ENCODE data around the gene CD38. TPM values are rescaled to one million over a fixed set of nuclear protein-coding genes. Genes with fewer than 3 reads are reported as not detected.
"Not testable (repeated sequence)": the region's sequence is repeated elsewhere in the genome, so short reads cannot be mapped to it uniquely, and the experiment has no call there.

CD38 gene
- total RNA-seq, 1 experiment from 2014 or later, result 0.40 TPM

DNA sequence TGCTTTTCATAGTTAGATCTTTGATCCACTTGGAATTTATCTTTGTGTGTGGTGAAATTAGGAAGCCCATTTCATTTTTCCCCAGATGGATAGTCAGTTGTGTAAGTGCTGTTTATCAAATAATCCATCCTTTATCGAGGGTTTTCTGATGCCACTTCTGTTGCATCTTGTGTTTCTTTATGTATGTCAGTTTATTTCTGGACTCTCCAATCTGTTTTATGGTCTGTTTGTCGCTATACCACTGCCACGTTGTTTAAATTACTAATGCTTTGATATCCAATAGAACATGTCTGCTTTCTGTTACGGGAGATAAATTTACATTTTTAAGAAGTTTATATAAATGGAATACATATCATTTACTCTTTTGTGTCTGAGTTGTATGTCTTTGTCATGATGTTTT, 21.0 kb downstream of the CD38 start:
- no peak for DNase-seq (ENCODE audit: low read depth)

GRCh38 chr4:15799701-15800100, 21.6 kb downstream of the CD38 start:
- no peak for DNase-seq (ENCODE audit: low read depth)

DNA sequence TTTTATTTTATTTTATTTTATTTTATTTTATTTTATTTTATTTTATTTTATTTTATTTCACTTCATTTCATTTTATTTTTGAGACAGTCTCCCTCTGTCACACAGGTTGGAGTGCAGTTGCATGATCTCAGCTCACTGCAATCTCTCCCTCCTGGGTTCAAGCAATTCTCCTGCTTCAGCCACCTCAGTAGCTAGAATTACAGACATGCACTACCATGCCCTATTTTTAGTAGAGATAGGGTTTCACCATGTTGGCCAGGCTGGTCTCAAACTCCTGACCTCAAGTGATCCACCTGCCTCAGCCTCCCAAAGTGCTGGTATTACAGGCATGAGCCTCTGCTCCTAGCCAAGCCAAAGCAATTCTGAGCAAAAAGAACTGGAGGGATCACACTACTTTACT, 24.4 kb downstream of the CD38 start:
- not testable (repeated sequence) for DNase-seq (ENCODE audit: low read depth)

DNA sequence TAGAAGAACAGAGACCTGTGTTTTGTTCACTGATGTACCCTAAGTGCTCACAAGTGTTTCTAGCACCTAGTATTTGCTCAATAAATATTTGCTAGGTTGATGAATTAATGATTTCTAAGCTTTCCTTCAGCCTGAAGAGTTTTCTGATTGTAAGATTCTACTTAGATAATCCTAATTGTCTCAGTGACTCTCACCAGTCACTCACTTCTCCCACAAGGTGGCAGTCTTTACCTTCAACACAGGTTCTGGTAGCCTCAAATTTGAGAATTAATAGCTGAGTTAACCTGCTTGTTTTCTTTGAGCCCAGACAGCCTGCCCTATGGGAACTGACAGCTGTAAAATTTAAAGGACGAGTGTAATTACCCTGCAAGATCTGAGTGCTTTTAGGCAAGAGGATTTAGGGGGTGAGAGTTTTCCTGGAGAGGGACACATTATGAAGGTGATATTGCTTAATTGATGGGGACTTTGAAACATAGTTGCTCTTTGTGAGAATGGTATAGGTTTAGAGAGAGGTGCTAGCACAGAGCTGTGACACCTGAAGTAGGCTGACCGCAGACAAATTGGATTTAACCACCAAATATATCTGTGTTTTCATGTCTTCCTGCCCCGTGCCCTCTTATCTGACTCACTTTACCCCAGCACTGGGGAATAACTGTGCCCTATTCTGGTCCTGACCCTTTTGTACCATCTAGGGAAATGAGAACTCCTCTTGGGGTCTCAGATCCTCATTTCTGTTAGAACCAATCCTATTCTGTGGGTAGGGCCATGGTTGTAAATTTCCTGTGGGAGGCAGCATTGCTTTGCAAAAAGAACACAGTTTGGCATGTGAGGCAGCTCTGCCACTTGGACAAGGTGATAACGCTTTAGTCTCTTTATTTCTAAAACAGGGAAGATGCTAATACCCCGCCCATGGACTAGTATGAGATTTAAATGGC, 27.7 kb downstream of the CD38 start:
- DNase-seq (ENCODE audit: low read depth), result peak; percentile 62

DNA sequence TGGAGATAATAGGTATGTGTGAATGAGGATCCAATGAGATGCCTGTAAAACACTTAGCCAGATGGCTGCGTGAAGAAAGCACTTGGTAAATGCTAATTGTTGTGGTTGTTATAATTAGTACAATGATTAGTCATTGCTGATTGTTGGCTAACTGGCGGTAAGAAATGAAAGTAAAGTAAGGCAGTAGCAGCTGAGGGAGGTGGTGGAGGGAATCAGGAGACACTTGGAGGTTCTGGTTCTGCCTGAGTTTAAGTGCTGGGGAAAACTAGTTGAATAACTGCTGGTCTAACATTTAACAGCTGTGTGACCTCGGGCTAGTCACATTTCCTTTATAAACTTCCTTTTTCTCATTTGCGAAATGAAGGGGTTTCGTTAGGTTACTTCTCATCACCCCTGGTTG, 30.9 kb downstream of the CD38 start:
- no peak for DNase-seq (ENCODE audit: low read depth)

DNA sequence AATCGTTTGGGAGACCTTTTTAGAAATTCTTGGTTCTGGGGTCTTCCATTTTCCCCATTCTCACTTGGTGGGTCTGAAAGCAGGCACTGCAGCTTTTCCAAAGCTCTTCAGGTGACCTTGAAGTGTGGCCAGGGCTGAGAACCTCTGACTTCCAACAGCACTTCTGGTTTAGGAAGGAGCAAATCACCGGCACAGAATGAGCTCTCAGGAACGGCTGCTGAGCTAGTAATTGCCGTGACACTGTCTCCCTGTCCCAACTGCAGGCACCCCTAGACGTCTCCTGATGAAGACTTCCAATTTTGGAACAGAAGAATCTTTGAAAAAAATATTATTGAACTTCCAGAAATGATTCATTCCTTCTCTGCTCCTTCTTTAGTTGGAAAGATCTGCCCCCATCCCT, 31.3 kb downstream of the CD38 start:
- DNase-seq (ENCODE audit: low read depth), result no peak

DNA sequence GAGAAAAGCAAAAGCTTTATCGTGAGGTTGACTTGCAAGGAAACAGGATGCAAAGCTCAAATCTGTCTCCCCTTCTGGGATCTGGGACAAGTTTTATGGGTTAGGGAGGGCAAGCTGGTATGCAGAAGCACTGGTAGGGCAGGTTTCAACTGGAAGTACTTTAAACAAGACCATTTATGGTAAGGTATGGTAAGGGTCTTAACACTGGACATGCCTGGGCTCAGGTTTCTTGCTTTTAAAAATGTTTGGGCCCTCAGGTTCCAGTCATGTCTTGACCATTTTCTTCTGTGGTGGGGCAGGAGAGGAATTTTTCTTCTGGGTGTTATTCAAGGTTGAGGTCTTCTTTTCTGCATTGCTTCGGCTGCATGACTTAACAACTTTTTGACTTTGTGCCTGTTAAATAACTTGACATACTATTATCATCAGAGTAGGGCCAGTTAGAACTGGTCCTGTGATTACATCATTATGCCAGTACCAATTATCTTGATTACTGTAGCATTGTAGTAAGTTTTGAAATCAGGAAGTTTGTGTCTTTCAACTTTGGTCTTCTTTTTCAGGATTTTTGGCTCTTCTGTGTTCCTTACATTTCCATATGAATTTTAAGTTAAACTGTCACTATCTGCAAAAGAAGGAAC, 33.7 kb downstream of the CD38 start:
- no peak for DNase-seq (ENCODE audit: low read depth)

GRCh38 chr4:15832523-15833451, 54.7 kb downstream of the CD38 start:
- no peak for DNase-seq (ENCODE audit: low read depth)

DNA sequence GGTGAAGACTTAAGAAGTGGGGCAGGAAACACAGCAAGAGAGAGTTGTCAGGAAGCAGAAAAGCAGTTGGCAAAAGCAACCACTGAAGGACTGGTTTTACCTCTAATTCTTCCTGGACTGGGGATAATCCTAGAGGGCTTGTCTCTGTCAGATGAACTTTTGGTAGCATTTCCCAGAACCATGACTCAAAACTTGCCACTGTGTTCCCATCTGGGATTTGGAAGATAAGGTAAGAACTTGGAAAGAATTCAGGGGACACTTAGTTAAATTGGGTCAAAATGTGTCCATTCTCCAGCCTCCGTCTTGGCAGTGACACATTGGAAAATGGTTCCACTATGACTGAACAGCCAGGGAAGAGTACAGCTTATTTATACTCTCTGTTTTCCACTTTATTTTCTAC, 55.7 kb downstream of the CD38 start:
- DNase-seq (ENCODE audit: low read depth), result no peak

DNA sequence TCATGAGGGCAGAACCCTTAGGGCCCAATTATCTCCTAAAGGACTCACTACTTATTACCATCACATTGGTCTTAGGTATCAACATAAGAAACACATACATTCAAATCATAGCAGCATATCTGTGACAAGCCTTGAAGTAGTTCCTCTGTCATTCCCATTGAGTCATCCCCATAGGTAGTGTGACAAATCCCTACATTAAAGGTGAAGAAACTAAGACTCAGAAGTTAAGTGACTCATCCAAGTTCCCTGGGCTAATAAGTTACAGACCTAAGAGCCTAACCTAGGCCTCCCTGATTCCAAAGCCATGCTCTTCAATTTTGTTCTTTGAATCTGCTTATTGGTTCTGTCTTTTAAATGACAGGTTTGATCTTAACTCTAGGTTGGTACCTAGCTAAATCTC, 58.2 kb downstream of the CD38 start:
- DNase-seq (ENCODE audit: low read depth), result peak; percentile 9

GRCh38 chr4:15837591-15837990, 59.5 kb downstream of the CD38 start:
- no peak for DNase-seq (ENCODE audit: low read depth)

DNA sequence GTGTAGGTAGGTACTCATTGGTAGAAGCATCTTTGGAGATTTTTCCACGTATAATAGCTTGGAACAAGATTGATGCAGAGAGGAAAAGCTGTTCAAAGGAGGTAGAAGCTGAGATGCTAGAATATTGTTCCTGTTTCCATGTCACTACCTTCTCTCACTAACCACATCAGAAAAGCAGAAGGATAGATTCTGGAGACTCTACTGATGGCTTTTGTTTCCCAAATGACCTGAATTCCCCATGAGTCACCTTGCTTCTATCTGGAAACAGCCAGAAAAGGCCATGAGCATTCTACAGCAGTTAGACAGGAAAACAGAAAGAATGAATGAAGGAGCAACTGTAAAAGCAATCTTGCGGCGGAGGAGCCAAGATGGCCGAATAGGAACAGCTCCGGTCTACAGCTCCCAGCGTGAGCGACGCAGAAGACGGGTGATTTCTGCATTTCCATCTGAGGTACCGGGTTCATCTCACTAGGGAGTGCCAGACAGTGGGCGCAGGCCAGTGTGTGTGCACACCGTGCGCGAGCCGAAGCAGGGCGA, 63.1 kb downstream of the CD38 start:
- DNase-seq (ENCODE audit: low read depth), result peak; percentile 5

DNA sequence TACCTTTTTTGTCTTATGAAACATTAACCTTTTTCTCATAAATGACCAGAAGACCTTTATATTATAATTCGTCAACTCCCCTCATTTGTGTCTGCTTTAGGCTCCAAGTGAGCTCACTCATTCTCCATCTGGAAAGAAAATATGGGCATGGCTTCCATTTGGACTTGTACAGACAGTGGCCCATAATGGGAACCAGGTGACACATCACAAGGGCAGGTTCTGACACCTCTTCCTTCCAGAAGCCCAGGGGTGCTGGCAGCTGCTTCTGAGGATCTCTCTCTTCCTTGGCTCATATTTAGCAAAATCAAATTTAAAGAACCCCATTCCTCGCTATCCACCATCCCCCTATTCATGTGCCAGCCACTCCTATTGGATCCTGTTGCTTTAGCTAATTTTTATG, 69.6 kb downstream of the CD38 start:
- no peak for DNase-seq (ENCODE audit: low read depth)

DNA sequence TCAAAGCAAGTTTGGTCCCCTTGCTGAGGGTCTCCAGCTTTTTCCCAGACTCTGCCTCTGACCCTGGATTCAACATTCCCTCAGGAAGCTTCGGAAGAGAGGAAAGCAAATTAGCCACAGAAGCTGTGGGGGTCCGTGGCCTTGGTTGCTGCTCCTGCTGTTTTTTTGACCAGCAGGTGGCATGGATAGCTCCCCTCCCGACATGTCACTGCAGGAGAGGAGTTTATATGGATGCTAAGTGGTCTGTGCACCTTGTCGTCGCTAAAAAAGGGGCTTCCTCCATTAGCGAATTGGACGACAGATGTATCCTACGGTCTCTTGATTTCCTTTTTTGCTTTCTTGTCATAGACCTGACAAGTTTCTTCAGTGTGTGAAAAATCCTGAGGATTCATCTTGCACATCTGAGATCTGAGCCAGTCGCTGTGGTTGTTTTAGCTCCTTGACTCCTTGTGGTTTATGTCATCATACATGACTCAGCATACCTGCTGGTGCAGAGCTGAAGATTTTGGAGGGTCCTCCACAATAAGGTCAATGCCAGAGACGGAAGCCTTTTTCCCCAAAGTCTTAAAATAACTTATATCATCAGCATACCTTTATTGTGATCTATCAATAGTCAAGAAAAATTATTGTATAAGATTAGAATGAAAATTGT, 70.2 kb downstream of the CD38 start:
- DNase-seq (ENCODE audit: low read depth), result peak; percentile 22

DNA sequence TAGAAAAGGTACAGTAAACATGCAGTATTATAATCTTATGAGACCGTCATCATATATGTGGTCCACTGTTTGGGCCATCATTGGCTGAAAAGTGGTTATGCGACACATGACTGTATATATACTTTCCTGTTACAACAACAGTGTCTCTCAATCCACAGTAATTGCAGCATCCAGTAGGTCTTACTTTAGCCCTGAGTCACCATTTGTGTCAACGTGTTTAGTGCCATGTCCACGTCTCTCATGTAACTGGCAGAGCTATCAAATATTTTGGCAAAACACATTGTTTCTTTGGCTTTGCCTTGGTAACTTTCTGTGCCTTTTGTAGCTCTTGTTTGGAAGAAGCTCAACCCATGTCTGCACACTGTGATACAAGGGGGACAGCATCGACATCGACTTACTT, 73.8 kb downstream of the CD38 start:
- no peak for DNase-seq (ENCODE audit: low read depth)

DNA sequence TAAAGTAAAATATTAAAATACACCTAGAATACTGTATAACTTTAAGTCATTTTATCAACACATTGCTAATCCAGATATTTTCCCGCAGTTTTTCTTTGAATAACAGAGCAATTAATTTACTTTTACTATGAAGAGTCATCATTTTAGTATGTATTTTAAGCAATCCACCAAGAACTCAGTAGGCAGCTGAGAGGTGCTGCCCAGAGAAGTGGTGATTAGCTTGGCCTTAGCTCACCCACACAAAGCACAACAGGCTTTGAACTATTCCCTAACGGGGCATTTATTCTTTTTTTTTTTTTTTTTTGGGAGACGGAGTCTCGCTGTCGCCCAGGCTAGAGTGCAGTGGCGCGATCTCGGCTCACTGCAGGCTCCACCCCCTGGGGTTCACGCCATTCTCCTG, 74.4 kb downstream of the CD38 start:
- no peak for DNase-seq (ENCODE audit: low read depth)

DNA sequence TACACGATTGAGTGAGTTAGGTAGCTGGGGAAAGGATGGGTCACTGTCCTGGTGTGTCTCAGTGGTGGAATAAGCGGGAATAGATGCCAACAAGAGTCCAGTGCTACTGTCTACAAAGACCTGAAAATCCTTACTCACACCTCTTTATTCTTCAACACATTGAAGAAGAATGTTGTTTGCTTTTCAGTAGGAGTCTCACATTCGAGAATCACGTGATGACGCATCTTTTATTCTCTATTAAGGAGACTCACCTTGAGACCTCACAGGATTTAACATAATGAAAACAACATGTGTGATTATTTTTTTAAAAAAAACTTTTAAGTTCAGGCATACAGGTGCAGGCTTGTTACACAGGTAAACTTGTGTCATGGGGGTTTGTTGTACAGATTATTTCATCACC, 75.2 kb downstream of the CD38 start:
- no peak for DNase-seq (ENCODE audit: low read depth)

DNA sequence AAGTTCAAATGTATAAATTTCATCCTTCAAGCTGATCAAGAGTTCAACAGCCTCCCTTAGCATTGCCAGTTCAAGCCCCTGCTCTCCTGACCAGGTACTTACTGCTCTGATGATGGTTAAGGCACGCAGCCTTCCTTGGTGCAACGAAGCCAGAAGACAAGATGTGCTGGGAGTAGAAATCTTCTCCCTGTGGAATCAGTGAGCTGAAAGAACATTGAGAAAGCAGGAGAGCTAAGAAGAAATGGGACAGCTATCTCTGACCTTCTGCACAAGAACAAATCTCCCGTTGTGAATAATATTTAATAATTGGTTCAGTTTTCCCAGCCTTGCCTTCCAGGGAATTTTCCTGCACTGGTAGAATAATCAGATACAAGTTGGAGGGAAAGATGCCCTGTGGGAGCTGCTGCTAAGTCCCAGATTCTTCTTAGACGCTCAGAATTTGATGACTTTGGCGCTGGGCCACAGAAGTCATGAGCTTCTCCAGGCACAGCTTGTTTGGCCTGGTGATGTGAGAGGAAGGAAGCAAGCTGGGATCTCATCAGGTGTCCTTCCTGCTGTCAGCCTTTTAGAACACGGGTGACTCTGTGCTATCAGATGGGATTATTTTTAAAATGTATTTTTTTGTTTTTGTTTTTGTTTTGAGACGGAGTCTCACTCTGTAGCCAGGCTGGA, 77.8 kb downstream of the CD38 start:
- no peak for DNase-seq (ENCODE audit: low read depth)

- DNase-seq (ENCODE audit: low read depth), result not testable (repeated sequence)
These were observed 83.1 kb downstream of the CD38 start for GRCh38 chr4:15861198-15861597.

GRCh38 chr4:15864651-15865566, 86.8 kb downstream of the CD38 start:
- no peak for DNase-seq (ENCODE audit: low read depth)

All from Daoy (cell line).